Pulmonary artery endothelial cell (primary cell): ENCODE data around the gene NTM. TPM values are rescaled to one million over a fixed set of nuclear protein-coding genes. Genes with fewer than 3 reads are reported as not detected.
"Not testable (repeated sequence)": the region's sequence is repeated elsewhere in the genome, so short reads cannot be mapped to it uniquely, and the experiment has no call there.

Experiments used
- DNase-seq: peaks from one replicate; pipeline ENCODE4 v3.0.0-alpha.2; 2011; ENCODE audit warnings: low read depth, low spot score
- total RNA-seq: library from RNA; depleted of rRNA; stranded (reverse); fragments of >200 nt; gene quantifications from 2 replicates; pipeline ENCODE4 v1.2.3, GENCODE V29; 2014

The NTM gene
- total RNA-seq, 1 donor from 2014 or later = 2.6 TPM

GRCh38 chr11:131497686-131498085, 127.3 kb downstream of the NTM start:
- DNase-seq = not testable (repeated sequence)

GRCh38 chr11:131498631-131499160, 128.3 kb downstream of the NTM start:
- no peak for DNase-seq

GRCh38 chr11:131499199-131499598, 128.8 kb downstream of the NTM start:
- DNase-seq = no peak

GRCh38 chr11:131503017-131503416, 132.6 kb downstream of the NTM start:
- DNase-seq = no peak

DNA sequence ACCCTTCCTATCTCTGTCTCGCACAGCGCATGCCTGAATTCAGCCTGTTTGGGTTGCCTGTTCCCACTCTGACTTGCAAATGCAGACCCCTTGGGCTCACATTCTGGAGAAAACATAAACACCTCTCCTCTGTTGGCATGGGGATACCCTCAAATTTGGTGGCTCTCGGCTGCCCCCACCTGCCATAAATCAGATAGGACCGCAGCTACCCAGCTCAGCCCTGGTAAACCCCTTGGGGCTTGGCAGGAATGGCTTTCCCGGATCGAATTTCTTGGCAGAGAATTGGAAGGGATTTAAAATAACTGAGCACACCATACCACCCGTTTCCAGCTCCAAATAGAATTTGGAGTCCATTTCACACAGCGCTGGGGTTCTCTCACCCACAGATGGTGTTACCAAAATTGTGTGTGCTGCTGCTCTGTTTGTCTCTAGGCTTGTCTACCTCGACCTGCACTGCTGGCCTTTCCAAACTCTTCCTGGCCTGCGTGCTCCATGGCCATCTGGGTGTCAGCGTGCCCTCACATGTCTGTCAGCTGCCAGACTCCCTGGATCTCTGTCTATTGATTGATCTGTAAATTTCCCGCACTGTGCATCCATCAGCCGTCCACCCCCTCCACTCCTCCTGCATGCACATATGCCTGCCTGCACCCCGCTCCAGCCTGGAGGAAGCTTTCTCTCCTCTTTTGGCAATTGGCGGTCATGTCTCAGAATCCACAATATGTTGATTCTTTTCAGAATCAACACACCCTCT, 134.0 kb downstream of the NTM start:
- DNase-seq = no peak

GRCh38 chr11:131506348-131506747, 135.9 kb downstream of the NTM start:
- no peak for DNase-seq

DNA sequence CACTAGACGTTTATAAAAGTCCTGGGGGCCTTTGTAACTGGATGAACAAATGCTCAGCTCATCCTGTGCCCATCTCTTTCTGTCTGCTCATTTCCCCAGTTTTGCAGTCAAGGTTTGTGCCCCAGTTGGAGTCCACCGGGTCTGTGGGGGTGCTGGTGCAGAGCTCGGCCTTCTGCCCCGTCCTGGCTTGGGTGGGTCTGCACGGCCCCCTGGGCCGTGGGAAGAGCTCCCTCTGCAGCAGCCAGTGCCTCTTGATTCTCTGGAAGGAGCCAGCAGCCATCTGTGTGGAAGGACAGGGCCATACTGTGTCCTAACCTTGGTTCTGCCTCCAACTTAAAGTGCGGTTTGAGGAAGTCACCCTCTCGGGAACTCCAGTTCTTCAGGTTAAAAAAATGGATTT, 140.2 kb downstream of the NTM start:
- DNase-seq = no peak

GRCh38 chr11:131511794-131512193, 141.4 kb downstream of the NTM start:
- DNase-seq = no peak

DNA sequence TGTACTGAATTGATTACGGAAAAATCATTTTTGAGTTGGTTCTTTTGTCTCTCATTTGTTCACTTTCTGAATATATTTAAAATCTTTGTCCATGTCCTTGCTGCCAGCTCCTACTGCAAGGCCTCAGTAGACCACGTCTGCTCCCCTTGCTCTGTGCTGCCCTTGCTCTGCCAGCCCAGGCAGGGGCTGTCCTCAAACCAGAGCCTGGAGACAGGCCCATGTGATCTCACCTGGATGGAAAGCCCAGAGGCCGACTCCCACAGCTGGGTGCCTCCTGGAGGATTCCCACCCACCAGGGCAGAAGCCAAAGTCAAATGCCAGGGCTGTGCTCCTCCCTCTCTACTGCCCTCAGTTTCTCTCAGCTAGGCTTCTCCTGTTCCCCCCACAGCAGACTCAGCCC, 141.8 kb downstream of the NTM start:
- DNase-seq = no peak

DNA sequence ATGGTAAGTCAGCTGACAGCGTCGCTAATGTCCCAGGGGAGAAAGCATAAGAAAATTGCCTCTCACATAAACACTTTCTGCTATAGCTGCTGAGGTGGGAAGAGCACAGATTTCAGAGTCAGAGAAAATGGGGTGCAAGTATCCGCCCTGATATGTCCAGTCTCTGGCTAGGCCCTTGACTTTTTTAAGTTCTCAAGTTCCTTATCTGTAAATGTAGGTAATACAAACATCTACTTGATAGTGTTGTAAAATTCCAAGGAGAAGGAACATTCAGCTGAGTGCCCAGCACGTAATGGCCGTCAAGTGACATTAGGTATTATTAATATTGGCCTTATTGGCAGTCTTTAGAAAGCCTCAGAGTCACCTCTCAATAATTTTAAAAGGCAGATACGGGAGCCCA, 143.6 kb downstream of the NTM start:
- no peak for DNase-seq

DNA sequence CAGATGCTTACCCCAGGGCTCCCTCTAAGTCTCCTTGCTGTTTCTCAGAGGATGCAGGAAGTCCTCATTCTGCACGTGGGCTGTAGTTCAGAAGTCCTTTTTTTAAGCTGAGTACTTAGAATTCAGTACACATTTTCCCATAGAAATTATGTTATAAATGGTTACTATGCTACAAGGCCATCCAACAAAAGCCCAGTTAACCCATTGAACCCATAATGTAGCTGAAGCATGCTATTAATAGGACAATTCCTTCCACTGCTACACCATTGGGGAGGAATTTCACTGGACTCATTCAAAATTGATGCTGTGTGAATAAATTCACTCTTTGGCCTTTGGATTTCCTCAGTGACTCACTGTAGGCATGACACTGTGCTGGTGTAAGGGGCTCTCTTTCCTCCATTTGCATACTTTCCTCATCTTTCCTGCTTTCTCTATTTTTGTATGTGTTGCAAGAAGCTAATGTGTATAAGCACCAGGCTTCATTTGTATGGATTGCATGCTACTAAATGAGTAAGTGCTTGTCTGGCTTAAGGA, 148.0 kb downstream of the NTM start:
- no peak for DNase-seq

DNA sequence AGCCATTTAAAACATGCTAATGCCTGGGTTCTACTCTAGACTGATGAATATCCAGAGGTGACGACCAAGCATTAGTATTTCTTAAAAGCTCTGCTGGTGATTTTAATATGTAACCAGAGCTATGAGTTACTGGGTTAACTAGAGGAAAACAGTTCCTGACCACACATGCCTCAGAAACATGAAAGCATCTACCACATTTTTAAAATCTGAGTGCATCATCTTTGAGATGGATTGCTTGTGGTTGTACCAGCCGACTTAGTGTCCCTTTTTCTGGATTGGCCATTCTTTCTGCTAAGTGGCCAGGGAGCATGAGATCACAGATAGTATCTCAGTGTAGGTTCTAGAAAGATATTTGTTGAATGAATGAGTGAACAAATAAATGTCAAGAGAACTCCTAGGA, 152.4 kb downstream of the NTM start:
- no peak for DNase-seq

DNA sequence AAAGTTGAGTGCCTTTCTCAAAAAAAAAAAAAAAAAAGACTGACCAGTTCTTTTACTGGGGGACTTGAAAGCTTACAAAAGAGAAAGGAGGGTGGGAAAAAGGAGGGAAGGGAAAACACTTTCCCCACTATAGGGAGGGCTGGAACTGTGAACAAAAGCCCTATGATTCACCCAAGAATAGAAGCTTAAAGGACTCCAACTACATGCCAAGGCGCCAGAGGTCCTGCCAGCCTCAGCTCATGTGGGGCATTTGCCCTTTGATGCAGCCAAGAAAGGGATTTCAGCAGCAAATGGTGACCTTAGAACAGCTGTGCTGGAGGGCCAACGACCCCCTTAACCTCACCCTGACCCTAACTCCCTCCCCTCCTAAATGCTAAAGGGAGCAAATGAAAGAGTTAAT, 160.0 kb downstream of the NTM start:
- DNase-seq = no peak

DNA sequence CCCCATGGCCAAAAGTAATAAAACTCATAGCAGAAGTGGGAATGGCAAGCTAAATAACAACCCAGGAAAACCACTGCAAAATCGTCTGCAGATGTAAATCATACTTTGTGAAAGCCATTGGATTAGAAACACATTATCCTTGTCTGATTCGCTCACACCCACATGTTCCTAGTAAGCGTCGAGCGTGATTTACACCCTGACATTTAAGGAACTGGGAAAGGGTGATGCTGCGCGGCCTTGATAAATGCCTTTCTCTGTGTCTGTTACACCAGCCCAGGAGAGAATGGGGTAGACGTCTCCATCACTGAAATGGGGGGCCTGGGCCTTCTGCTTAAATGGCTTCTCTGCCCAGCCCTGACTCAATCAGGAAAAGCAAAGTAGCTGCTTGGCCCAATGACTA, 162.7 kb downstream of the NTM start:
- no peak for DNase-seq

GRCh38 chr11:131533998-131534397, 163.6 kb downstream of the NTM start:
- no peak for DNase-seq

- no peak for DNase-seq
These were observed 164.2 kb downstream of the NTM start for GRCh38 chr11:131534611-131535010.

DNA sequence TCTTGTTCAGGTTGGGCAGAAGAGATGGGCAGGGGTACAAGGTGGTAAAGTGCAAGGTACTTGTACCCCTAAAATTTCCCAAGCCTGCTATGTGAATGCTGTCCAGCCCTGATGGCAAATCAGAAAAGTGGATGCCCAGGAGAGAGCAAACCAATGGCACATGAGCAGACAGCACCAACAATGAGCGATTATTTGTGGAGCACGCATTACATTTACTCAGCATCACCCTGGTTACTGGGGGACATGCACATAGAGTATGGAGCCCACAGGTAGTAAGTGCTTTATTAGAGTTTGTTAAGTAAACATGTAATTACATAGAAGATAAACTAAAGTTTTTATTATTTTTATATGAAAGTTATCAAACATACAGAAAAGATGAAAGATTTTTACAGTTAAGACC, 165.7 kb downstream of the NTM start:
- no peak for DNase-seq

GRCh38 chr11:131537196-131537595, 166.8 kb downstream of the NTM start:
- no peak for DNase-seq

- no peak for DNase-seq
These were observed 167.3 kb downstream of the NTM start for GRCh38 chr11:131537748-131538147.

GRCh38 chr11:131538322-131538721, 167.9 kb downstream of the NTM start:
- DNase-seq = no peak

DNA sequence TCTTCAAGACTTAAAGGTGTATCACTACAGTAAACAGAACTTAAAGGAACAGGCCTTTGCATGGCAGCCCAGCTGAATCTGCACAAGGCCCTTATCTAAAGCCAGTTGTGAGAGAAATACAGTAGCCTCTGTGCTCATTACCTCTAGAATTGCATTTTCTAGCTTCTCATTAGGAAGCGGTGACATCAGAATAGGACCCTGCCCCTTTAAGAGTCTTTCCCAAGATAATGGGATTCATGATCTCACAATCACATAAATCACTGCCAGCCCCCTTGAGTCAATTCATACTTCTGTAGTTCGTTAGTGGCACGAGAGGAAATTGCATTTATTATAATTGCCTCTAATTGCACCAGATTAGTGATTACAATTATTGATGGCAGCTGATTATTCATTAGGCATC, 170.3 kb downstream of the NTM start:
- no peak for DNase-seq

GRCh38 chr11:131543389-131544025, 173.1 kb downstream of the NTM start:
- DNase-seq = no peak

- no peak for DNase-seq
These were observed 174.2 kb downstream of the NTM start for GRCh38 chr11:131544591-131544990.
